Liver (tissue), 9 donors: Measurements from ENCODE around the gene ARHGEF10L. TPM values are rescaled to one million over a fixed set of nuclear protein-coding genes. Genes with fewer than 3 reads are reported as not detected.

Source experiments
- DNase-seq: peaks from one replicate; pipeline ENCODE4 v3.0.0-alpha.2; 2017; ENCODE audit warnings: low spot score
- H3K27ac ChIP-seq, 2 donors: one replicate each; pipeline ENCODE4 v1.7.0; 2013; ENCODE audit warnings: inconsistent platforms in 2 of 2, low read length in 2 of 2, control low read depth in 1 of 2, low read depth in 1 of 2, mild to moderate bottlenecking in 1 of 2
- H3K27me3 ChIP-seq, 4 donors: one replicate each; pipeline versions ENCODE4 v1.6.1 to v1.7.0; 2013; ENCODE audit warnings: low read length in 3 of 4, inconsistent platforms in 1 of 4, mild to moderate bottlenecking in 1 of 4, moderate library complexity in 1 of 4; ENCODE audit not compliant: control insufficient read depth in 4 of 4, insufficient read depth in 4 of 4
- H3K36me3 ChIP-seq, 4 donors: one replicate each; pipeline versions ENCODE4 v1.6.1 to v1.7.0; 2013; ENCODE audit warnings: low read length in 3 of 4, mild to moderate bottlenecking in 3 of 4, low read depth in 1 of 4, moderate library complexity in 1 of 4; ENCODE audit not compliant: control insufficient read depth in 4 of 4, insufficient read depth in 3 of 4
- H3K4me1 ChIP-seq, 4 donors: one replicate each; pipeline versions ENCODE4 v1.6.1 to v1.7.0; 2013; ENCODE audit warnings: low read length in 3 of 4, mild to moderate bottlenecking in 3 of 4, moderate library complexity in 1 of 4; ENCODE audit not compliant: control insufficient read depth in 4 of 4, insufficient read depth in 4 of 4
- H3K4me3 ChIP-seq, 3 donors: one replicate each; pipeline versions ENCODE4 v1.6.1 to v1.7.0; 2013; ENCODE audit warnings: low read length in 3 of 3, control low read depth in 1 of 3, low read depth in 1 of 3, mild to moderate bottlenecking in 1 of 3
- H3K9ac ChIP-seq, 2 donors: one replicate each; pipeline ENCODE4 v1.7.0; 2013; ENCODE audit warnings: low read length in 2 of 2, mild to moderate bottlenecking in 2 of 2, moderate library complexity in 2 of 2, control low read depth in 1 of 2, low read depth in 1 of 2
- H3K9me3 ChIP-seq, 4 donors: one replicate each; pipeline versions ENCODE4 v1.6.1 to v1.7.0; 2013; ENCODE audit warnings: low read length in 3 of 4; ENCODE audit not compliant: control insufficient read depth in 4 of 4
- EGR1 ChIP-seq, 2 donors: IDR thresholded peaks; 2 replicates each; pipeline ENCODE4 v1.6.1; 2016 to 2018; ENCODE audit warnings: antibody characterized with exemption in 2 of 2, low read depth in 2 of 2
- FOXA1 ChIP-seq: IDR thresholded peaks from 2 replicates; pipeline ENCODE4 v1.6.1; 2016; ENCODE audit warnings: antibody characterized with exemption
- FOXA2 ChIP-seq: IDR thresholded peaks from 2 replicates; pipeline ENCODE4 v1.6.1; 2016; ENCODE audit warnings: antibody characterized with exemption
- GABPA ChIP-seq, 2 donors: IDR thresholded peaks in 1 of 2; conservative IDR thresholded peaks in 1 of 2; 2 replicates each; pipeline ENCODE4 v1.6.1; 2016; ENCODE audit warnings: antibody characterized with exemption in 2 of 2, mild to moderate bottlenecking in 1 of 2, moderate library complexity in 1 of 2
- HNF4A ChIP-seq, 2 donors: conservative IDR thresholded peaks; 2 replicates each; pipeline ENCODE4 v1.6.1; 2016; ENCODE audit warnings: antibody characterized with exemption in 2 of 2, mild to moderate bottlenecking in 2 of 2
- HNF4G ChIP-seq: IDR thresholded peaks from 2 replicates; pipeline ENCODE4 v1.6.1; 2016; ENCODE audit warnings: antibody characterized with exemption
- JUND ChIP-seq, 2 donors: IDR thresholded peaks; 2 replicates each; pipeline ENCODE4 v1.6.1; 2016; ENCODE audit warnings: antibody characterized with exemption in 2 of 2
- NR2F2 ChIP-seq: IDR thresholded peaks from 2 replicates; pipeline ENCODE4 v1.6.1; 2016; ENCODE audit warnings: antibody characterized with exemption
- RAD21 ChIP-seq, 2 donors: IDR thresholded peaks; 2 replicates each; pipeline ENCODE4 v1.6.1; 2016; ENCODE audit warnings: antibody characterized with exemption in 2 of 2, mild to moderate bottlenecking in 2 of 2
- REST ChIP-seq: IDR thresholded peaks from 2 replicates; pipeline ENCODE4 v1.6.1; 2016; ENCODE audit warnings: antibody characterized with exemption, mild to moderate bottlenecking
- RXRA ChIP-seq, 2 donors: IDR thresholded peaks; 2 replicates each; pipeline ENCODE4 v1.6.1; 2017 to 2018; ENCODE audit warnings: antibody characterized with exemption in 2 of 2, mild to moderate bottlenecking in 1 of 2
- SP1 ChIP-seq: IDR thresholded peaks from 2 replicates; pipeline ENCODE4 v1.6.1; 2018; ENCODE audit warnings: antibody characterized with exemption, mild to moderate bottlenecking
- TAF1 ChIP-seq: conservative IDR thresholded peaks from 2 replicates; pipeline ENCODE4 v1.6.1; 2016; ENCODE audit warnings: antibody characterized with exemption, mild to moderate bottlenecking
- YY1 ChIP-seq: IDR thresholded peaks from 2 replicates; pipeline ENCODE4 v1.6.1; 2016; ENCODE audit warnings: antibody characterized with exemption, mild to moderate bottlenecking
- ZBTB33 ChIP-seq: IDR thresholded peaks from 2 replicates; pipeline ENCODE4 v1.6.1; 2016; ENCODE audit warnings: antibody characterized with exemption
- WGBS: extraction: QIAGEN DNeasy Blood & Tissue Kit; methylation state at CpG from one replicate; pipeline ENCODE4 v1.1.7; 2013; 5-methylcytosine and 5-hydroxymethylcytosine counted together
- polyA plus RNA-seq, 2 donors: library from polyadenylated mRNA; stranded (reverse) in 1 of 2; unstranded in 1 of 2; fragments of 200-250 nt in 1 of 2; fragments of >200 nt in 1 of 2; fragmentation: Nextera tagmentation in 1 of 2; extraction: Ambion mirVana in 1 of 2; gene quantifications; one replicate each; pipeline versions ENCODE4 v1.2.1 to v1.2.3, GENCODE V29; 2013 to 2015
- total RNA-seq, 2 donors: library from RNA; depleted of rRNA; stranded (reverse); fragments of >200 nt; gene quantifications; one replicate each; pipeline ENCODE4 v1.2.3, GENCODE V29; 2014
- TF ChIP-seq, protein P1 (sequence below): fragments of 150-350 bp; IDR thresholded peaks from 2 replicates; pipeline ENCODE4 v1.5.1; 2017; ENCODE audit warnings: improper control_type of control experiment, low read depth, low read length; ENCODE audit not compliant: missing input control
- TF ChIP-seq, protein P2 (sequence below): IDR thresholded peaks from 2 replicates; pipeline ENCODE4 v1.6.1; 2016; ENCODE audit warnings: antibody characterized with exemption
- TF ChIP-seq, protein P3 (sequence below): IDR thresholded peaks from 2 replicates; pipeline ENCODE4 v1.6.1; 2016; ENCODE audit warnings: antibody characterized with exemption
- donor health status: healthy.
- donor health status: healthy.
- donor health status: healthy.
- donor health status: healthy.
- donor health status: healthy.

The ARHGEF10L gene
- total and polyA plus RNA-seq, 4 donors, result 26.3 to 169 (median 57.5) TPM

- Histone ChIP-seq H3K36me3 (no peaks in the 10 kb centered on the region), H3K9me3 (no peaks in the 10 kb centered on the region), H3K9ac (peak overlapping the region in 1 of 2 donors; percentile 30), H3K27me3 (no peaks in the 10 kb centered on the region), H3K4me1 (peaks cover 34 to 71% (median 58%) of the 10 kb centered on the region in 4 donors), H3K4me3 (no peak overlapping the region), H3K27ac (peak overlapping the region; percentile 76 to 89)
- DNase-seq, result no peak
- TF ChIP-seq, protein P1, sequence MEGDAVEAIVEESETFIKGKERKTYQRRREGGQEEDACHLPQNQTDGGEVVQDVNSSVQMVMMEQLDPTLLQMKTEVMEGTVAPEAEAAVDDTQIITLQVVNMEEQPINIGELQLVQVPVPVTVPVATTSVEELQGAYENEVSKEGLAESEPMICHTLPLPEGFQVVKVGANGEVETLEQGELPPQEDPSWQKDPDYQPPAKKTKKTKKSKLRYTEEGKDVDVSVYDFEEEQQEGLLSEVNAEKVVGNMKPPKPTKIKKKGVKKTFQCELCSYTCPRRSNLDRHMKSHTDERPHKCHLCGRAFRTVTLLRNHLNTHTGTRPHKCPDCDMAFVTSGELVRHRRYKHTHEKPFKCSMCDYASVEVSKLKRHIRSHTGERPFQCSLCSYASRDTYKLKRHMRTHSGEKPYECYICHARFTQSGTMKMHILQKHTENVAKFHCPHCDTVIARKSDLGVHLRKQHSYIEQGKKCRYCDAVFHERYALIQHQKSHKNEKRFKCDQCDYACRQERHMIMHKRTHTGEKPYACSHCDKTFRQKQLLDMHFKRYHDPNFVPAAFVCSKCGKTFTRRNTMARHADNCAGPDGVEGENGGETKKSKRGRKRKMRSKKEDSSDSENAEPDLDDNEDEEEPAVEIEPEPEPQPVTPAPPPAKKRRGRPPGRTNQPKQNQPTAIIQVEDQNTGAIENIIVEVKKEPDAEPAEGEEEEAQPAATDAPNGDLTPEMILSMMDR, result no peak
- TF ChIP-seq, protein P2, sequence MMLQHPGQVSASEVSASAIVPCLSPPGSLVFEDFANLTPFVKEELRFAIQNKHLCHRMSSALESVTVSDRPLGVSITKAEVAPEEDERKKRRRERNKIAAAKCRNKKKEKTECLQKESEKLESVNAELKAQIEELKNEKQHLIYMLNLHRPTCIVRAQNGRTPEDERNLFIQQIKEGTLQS, result no peak
- TF ChIP-seq, protein P3, sequence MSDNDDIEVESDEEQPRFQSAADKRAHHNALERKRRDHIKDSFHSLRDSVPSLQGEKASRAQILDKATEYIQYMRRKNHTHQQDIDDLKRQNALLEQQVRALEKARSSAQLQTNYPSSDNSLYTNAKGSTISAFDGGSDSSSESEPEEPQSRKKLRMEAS, result peak; percentile 66
- no peak for TF ChIP-seq YY1
- TF ChIP-seq RXRA (IDR thresholded peaks at IDR 0.05), result peak; percentile 80 to 88
- TF ChIP-seq HNF4G, result no peak
- peak; percentile 67 for TF ChIP-seq SP1
- TF ChIP-seq EGR1 (IDR thresholded peaks at IDR 0.05; ENCODE audit: low read depth in 2 of 2), result peak in 1 of 2 donors; percentile 24
- TF ChIP-seq JUND (IDR thresholded peaks at IDR 0.05), result peak in 1 of 2 donors; percentile 59
- peak; percentile 95 for TF ChIP-seq FOXA2
- TF ChIP-seq ZBTB33, result peak; percentile 58
- no peak for TF ChIP-seq TAF1
- TF ChIP-seq NR2F2, result peak; percentile 37
- no peak for TF ChIP-seq GABPA (IDR thresholded peaks at IDR 0.05 in 1 of 2, conservative IDR thresholded peaks at IDR 0.05 in 1 of 2)
- TF ChIP-seq REST, result peak; percentile 38
- TF ChIP-seq RAD21 (IDR thresholded peaks at IDR 0.05), result peak in 1 of 2 donors; percentile 23
- TF ChIP-seq HNF4A (conservative IDR thresholded peaks at IDR 0.05), result peak; percentile 76
- peak; percentile 86 for TF ChIP-seq FOXA1
- WGBS, result 37% methylated on average over 16 of the region's 16 CpGs
Measured at GRCh38 chr1:17564458-17565393, 25.2 kb downstream of the ARHGEF10L start.
